Activated B cell treated with CpG ODN at 0.5 μM for 24 hours (primary cell): ENCODE measurements around the gene FYN. TPM values are rescaled to one million over a fixed set of nuclear protein-coding genes. Genes with fewer than 3 reads are reported as not detected.

Experiments
- ATAC-seq: fragments of 200-7000 bp; cut with Tn5 transposase; one replicate; pipeline ENCODE4 v1.10.0; 2021; ENCODE audit warnings: low read depth, mild to moderate bottlenecking, moderate library complexity
- CTCF ChIA-PET: fragments of 350-600 bp; sonication (Branson Sonifier 250); formaldehyde crosslinking; loops from one replicate; lab custom pipeline; 2021; ENCODE audit warnings: antibody characterized with exemption; lab: Charles Lee
- POLR2A ChIA-PET: fragments of 350-600 bp; sonication (Branson Sonifier 250); formaldehyde crosslinking; loops from one replicate; lab custom pipeline; 2021; ENCODE audit warnings: antibody characterized with exemption; lab: Charles Lee
- DNase-seq: peaks from one replicate; pipeline ENCODE4 v3.0.0; 2022
- H3K27ac Mint-ChIP-seq: one replicate; pipeline ENCODE4 v1.8.0; 2020; ENCODE audit warnings: mixed read lengths
- H3K27me3 Mint-ChIP-seq: one replicate; pipeline ENCODE4 v1.8.0; 2021; ENCODE audit warnings: mixed read lengths
- H3K36me3 Mint-ChIP-seq: one replicate; pipeline ENCODE4 v1.8.0; 2021; ENCODE audit warnings: low read depth, mixed read lengths
- H3K4me1 Mint-ChIP-seq: one replicate; pipeline ENCODE4 v1.8.0; 2021; ENCODE audit warnings: mixed read lengths
- H3K4me3 Mint-ChIP-seq: one replicate; pipeline ENCODE4 v1.8.0; 2020; ENCODE audit warnings: mild to moderate bottlenecking, mixed read lengths
- H3K9me3 Mint-ChIP-seq: one replicate; pipeline ENCODE4 v1.8.0; 2020; ENCODE audit warnings: mixed read lengths
- CTCF ChIP-seq: fragments of 200-600 bp; IDR thresholded peaks from one replicate; pipeline ENCODE4 v1.8.0; 2022; ENCODE audit warnings: antibody characterized with exemption, mild to moderate bottlenecking
- intact Hi-C: fragments of 100-400 bp; cut with micrococcal nuclease; formaldehyde crosslinking; loops from one replicate; pipeline ENCODE4 v1.15.1; 2024
- total RNA-seq: library from RNA; stranded (reverse); gene quantifications from 2 replicates; pipeline ENCODE4 v1.2.3, GENCODE V29; 2022

The FYN gene
- total RNA-seq: 57.8 and 64.7 TPM in 2 replicates

DNA sequence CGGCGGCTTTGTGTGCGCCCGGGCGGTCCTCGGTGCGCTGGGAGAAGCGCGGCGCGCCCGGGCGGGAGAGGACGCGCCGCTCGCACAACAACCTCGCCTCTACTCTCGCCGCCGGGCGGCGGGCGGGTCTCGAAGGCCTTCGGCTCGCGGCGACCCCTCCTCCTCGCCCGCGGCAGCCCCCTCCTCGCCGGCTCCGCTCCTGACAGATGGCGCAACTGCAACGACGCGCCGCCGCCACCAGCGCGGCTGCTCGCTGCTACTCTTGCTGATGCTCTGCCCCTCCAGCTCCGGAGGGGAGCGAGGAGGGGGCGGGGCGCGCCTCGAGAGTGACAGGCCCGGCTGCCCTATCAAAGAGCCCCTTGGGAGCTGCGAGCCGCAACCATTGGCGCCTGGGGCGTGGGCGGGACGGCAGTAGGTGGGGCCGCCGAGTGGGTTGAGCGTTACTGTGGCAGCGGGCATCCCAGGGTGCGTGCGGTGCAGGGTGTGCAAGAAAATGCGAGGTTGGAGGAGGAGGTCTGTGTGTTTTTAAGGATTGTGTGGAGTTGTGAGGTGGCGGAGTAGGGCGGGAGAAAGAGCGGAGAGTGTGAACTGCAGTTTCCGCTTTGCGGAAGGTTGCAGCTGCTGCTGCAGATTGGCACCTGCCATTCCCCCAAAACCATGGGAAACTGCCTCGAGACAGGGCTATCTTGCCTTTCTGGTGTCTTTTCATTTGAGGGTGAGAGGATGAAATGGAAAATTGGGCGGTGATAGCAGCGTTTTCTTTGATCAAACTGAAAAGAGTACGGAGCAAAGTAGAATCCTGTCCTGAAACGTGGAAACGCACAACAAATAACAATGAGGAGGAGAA is at the start of gene FYN:
FYN (minus strand) TSS at position 275 of the 847 bp plus-strand sequence. CDS start 153,401 bp downstream, outside the sequence.
- TF ChIP-seq CTCF: no peak
- ATAC-seq: peak; percentile 94
- Mint-ChIP-seq H3K27ac (peak within 1 kb of the TSS; percentile 90), H3K9me3 (no peaks in the 10 kb centered on the region), H3K4me1 (peaks cover 44% of the 10 kb centered on the region), H3K27me3 (no peaks in the 10 kb centered on the region), H3K36me3 (peaks cover 7% of the 10 kb centered on the region), H3K4me3 (peak within 1 kb of the TSS; percentile 93)
- POLR2A ChIA-PET: interaction anchor here (0.9 to 2.0 kb wide), 10 partner anchors 22 to 125 kb away, joined by 3 to 16 read pairs (median 9); no protein-coding TSS in a partner anchor
- CTCF ChIA-PET: interaction anchor here (0.7 to 1.8 kb wide), 6 partner anchors 9 to 170 kb away, joined by 3 to 9 read pairs (median 4); no protein-coding TSS in a partner anchor
- peak; percentile 97 for DNase-seq
- intact Hi-C loops: loop anchor here (1.0 to 10.0 kb wide), 13 partner anchors 28 to 1759 kb away; partner anchors contain the start of genes AMD1, FAM229B, REV3L and TRAF3IP2

DNA sequence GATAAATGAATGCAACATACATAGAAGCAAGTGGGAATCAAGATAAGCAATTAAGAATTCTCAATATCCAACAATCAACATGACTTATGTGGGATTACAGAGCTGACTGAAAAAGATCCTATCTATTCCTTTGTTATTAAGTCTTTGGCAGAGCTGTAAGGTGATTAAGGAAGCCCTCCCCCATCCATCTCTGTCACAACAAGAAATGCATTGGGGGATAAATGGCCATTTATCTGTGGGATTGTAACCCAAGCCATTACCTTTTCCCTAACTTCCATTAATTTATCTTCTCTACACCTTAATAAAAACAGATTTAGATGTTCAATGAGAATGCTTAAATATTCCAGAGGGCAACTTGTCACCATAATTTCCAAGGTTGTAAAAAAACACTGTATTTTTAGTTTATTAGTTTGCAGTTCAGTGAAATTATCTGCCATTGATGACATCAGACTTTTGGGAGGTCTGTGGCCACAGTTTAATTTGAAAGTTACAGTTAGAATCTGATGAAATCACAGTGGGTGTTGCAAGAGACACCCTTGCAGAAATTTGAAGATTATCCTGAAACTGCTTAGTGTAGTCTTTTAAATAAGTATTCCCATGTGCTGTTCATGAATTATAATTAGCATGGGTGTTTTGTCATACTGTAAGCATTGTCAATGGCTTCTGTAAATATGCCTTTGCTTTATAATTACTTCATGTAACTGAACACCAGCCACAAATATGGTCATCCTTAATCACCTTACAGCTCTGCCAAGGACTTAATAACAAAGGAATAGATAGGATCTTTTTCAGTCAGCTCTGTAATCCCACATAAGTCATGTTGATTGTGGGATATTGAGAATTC is 49.4 kb upstream of the FYN start:
- Mint-ChIP-seq H3K36me3 (no peaks in the 10 kb centered on the region), H3K9me3 (no peaks in the 10 kb centered on the region), H3K4me1 (no peaks in the 10 kb centered on the region), H3K4me3 (no peak overlapping the region), H3K27me3 (no peaks in the 10 kb centered on the region), H3K27ac (no peak overlapping the region)
- ChIA-PET CTCF (no interaction called here), POLR2A (no interaction called here)
- DNase-seq (no peak), ATAC-seq (no peak)
- no peak for TF ChIP-seq CTCF
- intact Hi-C loops: no loop called here

DNA sequence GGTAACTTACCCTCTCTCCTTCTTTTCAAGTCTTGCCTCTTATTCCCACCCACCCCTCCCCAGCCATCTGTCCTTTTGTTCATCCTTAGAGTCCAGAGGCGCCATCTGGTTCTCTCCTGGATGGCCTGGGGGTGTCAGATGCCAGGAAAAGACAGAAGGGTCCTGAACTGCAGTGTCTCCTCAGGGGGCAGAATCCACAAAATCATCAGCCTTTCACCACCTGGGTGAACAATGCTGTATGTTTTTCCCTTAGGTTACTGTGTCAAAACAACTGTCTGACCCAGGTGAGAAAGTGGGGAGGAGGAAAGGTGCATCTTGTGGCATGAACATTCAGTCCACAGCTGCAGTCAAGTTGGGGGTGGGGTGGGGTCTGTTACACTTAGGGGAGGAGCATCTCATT is 47.9 kb upstream of the FYN start:
- H3K27me3 Mint-ChIP-seq: no peaks in the 10 kb centered on the region
- CTCF ChIA-PET: no interaction called here
- intact Hi-C loops: no loop called here
- no peak for DNase-seq
- no peaks in the 10 kb centered on the region for H3K9me3 Mint-ChIP-seq
- POLR2A ChIA-PET: no interaction called here
- no peaks in the 10 kb centered on the region for H3K4me1 Mint-ChIP-seq
- H3K4me3 Mint-ChIP-seq: no peak overlapping the region
- H3K27ac Mint-ChIP-seq: no peak overlapping the region
- H3K36me3 Mint-ChIP-seq: no peaks in the 10 kb centered on the region
- TF ChIP-seq CTCF: no peak
- no peak for ATAC-seq

- no peak overlapping the region for H3K27ac Mint-ChIP-seq
- H3K27me3 Mint-ChIP-seq: no peaks in the 10 kb centered on the region
- H3K36me3 Mint-ChIP-seq: no peaks in the 10 kb centered on the region
- ChIA-PET CTCF (no interaction called here), POLR2A (no interaction called here)
- H3K4me1 Mint-ChIP-seq: no peaks in the 10 kb centered on the region
- H3K9me3 Mint-ChIP-seq: no peaks in the 10 kb centered on the region
- H3K4me3 Mint-ChIP-seq: no peak overlapping the region
- no peak for TF ChIP-seq CTCF
- no peak for DNase-seq
- no peak for ATAC-seq
- intact Hi-C loops: no loop called here
Measured at GRCh38 chr6:111920578-111920977, 47.3 kb upstream of the FYN start.

- Mint-ChIP-seq H3K27ac (no peak overlapping the region), H3K27me3 (no peaks in the 10 kb centered on the region), H3K4me3 (no peak overlapping the region), H3K36me3 (no peaks in the 10 kb centered on the region), H3K4me1 (no peaks in the 10 kb centered on the region), H3K9me3 (no peaks in the 10 kb centered on the region)
- CTCF ChIA-PET: no interaction called here
- DNase-seq (no peak), ATAC-seq (no peak)
- intact Hi-C loops: no loop called here
- no peak for TF ChIP-seq CTCF
- POLR2A ChIA-PET: no interaction called here
Measured at GRCh38 chr6:111918825-111919224, 45.6 kb upstream of the FYN start.
